Stimulated activated CD8-positive, alpha-beta memory T cell treated with anti-CD3 and anti-CD28 coated beads, Interleukin-4, amount 100 ng/mL, for 24 hours (primary cell): ENCODE measurements around the gene DMRTC1B.
"Not testable (repeated sequence)": the region's sequence is repeated elsewhere in the genome, so short reads cannot be mapped to it uniquely, and the experiment has no call there.

Experiments
- DNase-seq: peaks from one replicate; pipeline ENCODE4 v3.0.0-alpha.2; 2020; ENCODE audit warnings: low read depth

DMRTC1B gene, protein sequence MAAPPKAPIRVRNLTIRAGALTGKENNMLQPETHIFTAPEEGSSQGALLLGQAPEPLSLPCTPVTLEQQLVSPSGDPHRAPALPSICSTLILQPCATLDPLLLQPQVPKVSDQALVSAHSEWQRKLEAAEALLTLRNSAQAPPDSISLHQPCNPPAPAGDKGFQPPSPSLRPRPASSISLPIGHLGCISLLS

DNA sequence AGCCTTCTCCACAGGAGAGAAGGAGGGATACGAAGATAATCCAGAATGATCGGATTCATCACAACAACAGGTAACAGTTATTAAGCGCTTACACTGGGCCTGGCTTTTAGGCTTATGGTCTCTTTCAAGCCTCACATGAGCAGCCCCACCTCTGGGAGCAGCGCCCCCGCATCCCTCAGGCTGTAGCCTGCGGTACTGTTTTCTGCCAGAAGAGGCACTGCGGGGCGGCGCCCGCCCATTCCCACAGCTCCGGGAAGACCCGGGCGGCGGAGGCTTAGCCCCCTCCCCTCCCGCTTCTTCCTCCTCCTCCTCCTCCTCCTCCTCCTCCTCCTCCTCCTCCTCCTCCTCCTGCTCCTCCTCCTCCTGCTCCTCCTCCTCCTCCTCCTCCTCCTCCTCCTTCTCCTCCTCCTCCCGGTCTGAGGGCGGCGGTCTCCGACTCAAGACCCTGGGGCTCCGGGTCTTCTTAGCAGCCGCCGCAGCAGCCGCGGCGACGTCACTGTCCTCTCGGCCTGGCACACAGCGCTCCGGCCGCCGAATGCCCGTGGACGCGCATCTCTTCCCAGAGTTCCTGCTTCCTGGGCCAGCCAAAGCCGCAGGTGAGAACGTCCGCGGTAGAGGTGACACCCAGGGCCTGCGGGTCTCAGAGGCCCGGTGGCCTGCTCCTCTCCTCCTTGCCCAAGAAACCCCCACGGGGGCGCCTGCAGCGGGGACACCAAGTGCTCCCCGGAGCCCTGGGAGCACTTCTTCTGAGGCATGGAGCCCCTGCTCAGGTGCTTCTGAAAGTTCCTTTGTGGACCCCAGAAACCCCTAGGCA is at the start of gene DMRTC1B:
Gene DMRTC1B (plus strand): TSS at position 238 of the 814 bp plus-strand sequence. CDS start 68,246 bp downstream, outside the sequence.
- DNase-seq = not testable (repeated sequence)

DNA sequence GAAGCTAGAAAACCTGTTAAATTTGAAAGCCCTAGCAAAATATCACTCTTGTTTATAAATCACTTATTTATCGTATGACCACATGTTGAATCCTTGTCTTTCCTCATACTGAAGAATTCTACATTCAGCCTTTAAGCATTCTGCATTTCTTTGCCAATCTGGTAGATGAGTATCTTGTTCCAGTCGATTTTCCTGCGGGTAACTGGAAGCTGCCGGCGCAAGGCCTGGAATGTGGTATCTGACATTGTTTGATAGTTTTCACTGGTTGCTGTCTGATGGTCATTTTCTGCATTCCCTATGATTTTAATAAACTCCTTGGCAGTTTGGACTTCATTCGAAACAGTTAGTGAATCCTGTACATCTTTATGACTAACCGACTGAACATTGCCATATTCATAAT is 48.8 kb upstream of the DMRTC1B start:
- DNase-seq = no peak

DNA sequence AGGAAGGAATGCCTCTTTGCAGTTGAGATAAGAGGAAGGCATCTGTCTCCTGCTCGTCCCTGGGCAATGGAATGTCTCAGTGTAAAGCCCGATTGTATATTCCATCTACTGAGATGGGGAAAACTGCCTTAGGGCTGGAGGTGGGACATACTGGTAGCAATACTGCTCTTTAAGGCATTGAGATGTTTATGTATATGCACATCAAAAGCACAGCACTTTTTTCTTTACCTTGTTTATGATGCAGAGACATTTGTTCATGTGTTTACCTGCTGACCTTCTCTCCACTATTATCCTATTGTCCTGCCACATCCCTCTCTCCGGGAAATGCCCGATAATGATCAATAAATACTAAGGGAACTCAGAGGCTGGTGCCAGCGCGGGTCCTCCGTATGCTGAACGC is 43.1 kb upstream of the DMRTC1B start:
- not testable (repeated sequence) for DNase-seq

- no peak for DNase-seq
These were observed 41.1 kb upstream of the DMRTC1B start for GRCh38 chrX:72735561-72735960.

DNA sequence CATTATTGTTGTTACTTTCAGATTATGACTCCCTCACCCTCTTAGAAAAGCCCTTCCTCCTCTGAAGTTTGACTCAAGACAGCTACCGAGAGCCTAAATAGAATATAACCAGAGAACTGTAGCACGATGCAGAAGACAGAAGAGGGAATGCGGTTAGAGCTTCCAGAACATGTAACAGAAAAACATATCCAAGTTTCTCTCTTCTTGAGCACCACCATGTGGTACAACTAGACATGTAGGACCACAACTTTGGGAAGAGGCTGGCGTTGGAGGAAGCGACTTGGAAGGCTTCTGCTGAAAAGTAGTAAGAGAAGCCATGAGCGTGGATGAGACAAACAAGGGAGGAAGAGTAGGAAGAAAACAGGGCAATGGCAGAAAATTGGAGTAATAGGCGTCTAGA is 31.1 kb upstream of the DMRTC1B start:
- DNase-seq = not testable (repeated sequence)

GRCh38 chrX:72748545-72748944 is 28.1 kb upstream of the DMRTC1B start:
- DNase-seq = not testable (repeated sequence)

GRCh38 chrX:72760454-72760853 is 16.2 kb upstream of the DMRTC1B start:
- DNase-seq = not testable (repeated sequence)

DNA sequence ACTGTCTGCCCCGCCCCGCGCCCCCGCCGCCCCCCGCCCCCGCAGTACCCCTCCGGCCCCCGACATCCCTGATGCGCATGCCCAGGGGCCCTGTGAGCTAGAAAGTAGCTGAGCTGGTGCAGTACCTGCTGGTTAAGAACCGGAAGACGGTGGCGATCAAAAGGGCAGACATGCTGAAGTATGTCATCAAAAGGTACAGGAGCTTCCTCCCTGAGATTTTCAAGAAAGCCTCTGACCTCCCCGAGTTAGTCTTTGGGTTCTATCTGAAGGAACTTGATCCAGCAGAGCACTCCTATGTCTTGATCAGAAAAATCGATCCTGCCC is 739 bp downstream of the DMRTC1B start:
- DNase-seq = not testable (repeated sequence)

- DNase-seq = not testable (repeated sequence)
These were observed 1.5 kb downstream of the DMRTC1B start for GRCh38 chrX:72778146-72778545.

GRCh38 chrX:72782560-72782959 is 5.9 kb downstream of the DMRTC1B start, which contains the start of gene FAM236B:
Gene FAM236B, minus strand, starts transcription at chrX:72782660. Its CDS starts 100 bp downstream, at chrX:72782560.
- DNase-seq = not testable (repeated sequence)

GRCh38 chrX:72783365-72783936 is 6.8 kb downstream of the DMRTC1B start:
- not testable (repeated sequence) for DNase-seq

GRCh38 chrX:72783964-72784363 is 7.3 kb downstream of the DMRTC1B start:
- not testable (repeated sequence) for DNase-seq

GRCh38 chrX:72788142-72788541 is 11.5 kb downstream of the DMRTC1B start:
- not testable (repeated sequence) for DNase-seq

- not testable (repeated sequence) for DNase-seq
These were observed 13.7 kb downstream of the DMRTC1B start for GRCh38 chrX:72790390-72790789.

GRCh38 chrX:72808110-72808509 is 31.4 kb downstream of the DMRTC1B start, which contains the start of gene FAM236D:
Gene FAM236D, minus strand, starts transcription at chrX:72808210. Its CDS starts 100 bp downstream, at chrX:72808110.
- not testable (repeated sequence) for DNase-seq

GRCh38 chrX:72830701-72831100 is 54.0 kb downstream of the DMRTC1B start:
- DNase-seq = not testable (repeated sequence)

GRCh38 chrX:72837532-72837931 is 60.8 kb downstream of the DMRTC1B start:
- DNase-seq = not testable (repeated sequence)

- not testable (repeated sequence) for DNase-seq
These were observed 106.2 kb downstream of the DMRTC1B start for GRCh38 chrX:72882898-72883297.

DNA sequence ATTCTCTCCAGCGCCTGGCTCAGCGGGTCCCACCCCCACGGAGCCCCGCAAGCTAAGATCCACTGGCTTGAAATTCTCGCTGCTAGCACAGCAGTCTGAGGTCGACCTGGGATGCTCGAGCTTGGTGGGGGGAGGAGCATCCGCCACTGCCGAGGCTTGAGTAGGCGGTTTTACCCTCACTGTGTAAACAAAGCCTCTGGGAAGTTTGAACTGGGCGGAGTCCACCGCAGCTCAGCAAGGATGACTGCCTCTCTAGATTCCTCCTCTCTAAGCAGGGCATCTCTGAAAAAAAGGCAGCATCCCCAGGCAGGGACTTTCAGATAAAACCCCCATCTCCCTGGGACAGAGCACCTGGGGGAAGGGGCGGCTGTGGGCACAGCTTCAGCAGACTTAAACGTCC is 113.0 kb downstream of the DMRTC1B start:
- DNase-seq = not testable (repeated sequence)
